H1 (cell line): Measurements from ENCODE around the gene ATL3. TPM values are rescaled to one million over a fixed set of nuclear protein-coding genes. Genes with fewer than 3 reads are reported as not detected.

ENCODE experiments used
- CTCF ChIA-PET: fragments of 300-600 bp; sonication (Branson Sonifier 250); formaldehyde crosslinking; loops from one replicate; lab custom pipeline; 2021; ENCODE audit not compliant: partially characterized antibody; lab: Charles Lee
- POLR2A ChIA-PET: fragments of 300-600 bp; sonication (Branson Sonifier 250); formaldehyde crosslinking; loops from one replicate; lab custom pipeline; 2021; ENCODE audit warnings: inconsistent platforms; ENCODE audit not compliant: partially characterized antibody; lab: Charles Lee
- DNase-seq, 2 experiments: peaks; one replicate each; pipeline versions ENCODE4 v3.0.0 to v3.0.0-alpha.2; 2010 to 2022; ENCODE audit warnings: low spot score in 2 of 2, low read depth in 1 of 2, mixed read lengths in 1 of 2
- FAIRE-seq: peaks from 2 replicates; lab custom pipeline; 2011; peaks lifted over from hg19 to GRCh38; lab: Jason Lieb, UNC
- H2AFZ ChIP-seq: 2 replicates; pipeline ENCODE4 v1.8.1; 2012; ENCODE audit warnings: low read length, inconsistent platforms
- H2AK5ac ChIP-seq: 2 replicates; pipeline ENCODE4 v1.6.1; 2013; ENCODE audit warnings: low read depth, low read length
- H2BK120ac ChIP-seq: replicated peaks from 2 replicates; pipeline ENCODE3; 2013; ENCODE audit warnings: low read depth, low read length, inconsistent platforms
- H2BK12ac ChIP-seq: 2 replicates; pipeline ENCODE4 v1.6.1; 2013; ENCODE audit warnings: low read depth, low read length
- H2BK15ac ChIP-seq: 2 replicates; pipeline ENCODE4 v1.6.1; 2013; ENCODE audit warnings: low read length
- H2BK20ac ChIP-seq: 2 replicates; pipeline ENCODE4 v1.6.1; 2013; ENCODE audit warnings: low read length
- H2BK5ac ChIP-seq: 2 replicates; pipeline ENCODE4 v1.6.1; 2013; ENCODE audit warnings: low read depth, low read length
- H3K14ac ChIP-seq: 2 replicates; pipeline ENCODE4 v1.6.1; 2013; ENCODE audit warnings: inconsistent platforms; ENCODE audit not compliant: insufficient read length
- H3K18ac ChIP-seq: 2 replicates; pipeline ENCODE4 v1.6.1; 2013; ENCODE audit warnings: low read length; ENCODE audit errors: extremely low read depth
- H3K23ac ChIP-seq: 2 replicates; pipeline ENCODE4 v1.6.1; 2013; ENCODE audit warnings: inconsistent platforms; ENCODE audit not compliant: insufficient read length
- H3K23me2 ChIP-seq: 2 replicates; pipeline ENCODE4 v1.6.1; 2013; ENCODE audit warnings: low read depth, low read length
- H3K27ac ChIP-seq: 2 replicates; pipeline ENCODE4 v1.6.1; 2011; ENCODE audit warnings: low read depth, low read length, inconsistent platforms
- H3K27me3 ChIP-seq, 4 experiments: replicated peaks in 1 of 4; 1 replicate in 1 of 4; 2 replicates in 3 of 4; pipeline versions ENCODE4 v1.6.1 to v1.8.1; 2011 to 2013; ENCODE audit warnings: low read length in 3 of 4, mild to moderate bottlenecking in 3 of 4, inconsistent platforms in 2 of 4, mixed read lengths in 2 of 4, moderate library complexity in 1 of 4; ENCODE audit not compliant: control insufficient read depth in 3 of 4, insufficient read depth in 3 of 4; ENCODE audit errors: extremely low read depth in 1 of 4
- H3K36me3 ChIP-seq, 4 experiments: 2 replicates each; pipeline versions ENCODE4 v1.6.1 to v1.8.1; 2011 to 2013; ENCODE audit warnings: mild to moderate bottlenecking in 4 of 4, low read length in 3 of 4, moderate library complexity in 2 of 4, control low read depth in 1 of 4, inconsistent platforms in 1 of 4; ENCODE audit not compliant: insufficient read depth in 4 of 4, control insufficient read depth in 2 of 4
- H3K4ac ChIP-seq: replicated peaks from 2 replicates; pipeline ENCODE3; 2013; ENCODE audit warnings: low read length, low read depth, mixed read lengths, inconsistent platforms; ENCODE audit not compliant: insufficient read length
- H3K4me1 ChIP-seq, 4 experiments: replicated peaks in 1 of 4; 1 replicate in 1 of 4; 2 replicates in 3 of 4; pipeline versions ENCODE4 v1.6.1 to v1.8.1; 2011 to 2013; ENCODE audit warnings: low read length in 3 of 4, inconsistent platforms in 2 of 4, mixed read lengths in 1 of 4; ENCODE audit not compliant: insufficient read depth in 4 of 4, control insufficient read depth in 3 of 4
- H3K4me2 ChIP-seq, 2 experiments: 2 replicates each; pipeline versions ENCODE4 v1.6.1 to v1.8.1; 2011 to 2013; ENCODE audit warnings: low read depth in 2 of 2, low read length in 2 of 2, control low read depth in 1 of 2, inconsistent platforms in 1 of 2, mild to moderate bottlenecking in 1 of 2; ENCODE audit not compliant: insufficient read depth in 1 of 2
- H3K4me3 ChIP-seq, 4 experiments: fragments of 200-600, 300-600 bp in 1 of 4; sonication (generic), shearing (Covaris generic), sonication (Bioruptor Twin) in 1 of 4; 2 replicates each; pipeline versions ENCODE4 v1.5.1 to v1.8.1; 2011 to 2016; ENCODE audit warnings: low read length in 4 of 4, low read depth in 3 of 4, control low read depth in 2 of 4, inconsistent platforms in 2 of 4, mild to moderate bottlenecking in 2 of 4, mixed read lengths in 1 of 4, moderate library complexity in 1 of 4; ENCODE audit not compliant: insufficient read depth in 2 of 4; ENCODE audit errors: extremely low read depth in 1 of 4
- H3K56ac ChIP-seq: replicated peaks from 2 replicates; pipeline ENCODE3; 2013; ENCODE audit warnings: low read depth, mild to moderate bottlenecking, mixed read lengths, low read length, inconsistent platforms; ENCODE audit not compliant: insufficient read length
- H3K79me1 ChIP-seq: 2 replicates; pipeline ENCODE4 v1.6.1; 2013; ENCODE audit warnings: low read depth, low read length, control low read depth
- H3K79me2 ChIP-seq, 2 experiments: 2 replicates each; pipeline versions ENCODE4 v1.6.1 to v1.8.1; 2012 to 2013; ENCODE audit warnings: low read length in 2 of 2, mild to moderate bottlenecking in 2 of 2, inconsistent platforms in 1 of 2; ENCODE audit not compliant: insufficient read depth in 2 of 2, control insufficient read depth in 1 of 2
- H3K9ac ChIP-seq, 4 experiments: replicated peaks in 1 of 4; 1 replicate in 1 of 4; 2 replicates in 3 of 4; pipeline versions ENCODE4 v1.6.1 to v1.8.1; 2011 to 2013; ENCODE audit warnings: low read depth in 3 of 4, low read length in 3 of 4, control low read depth in 2 of 4, mild to moderate bottlenecking in 2 of 4, moderate library complexity in 2 of 4, inconsistent platforms in 1 of 4; ENCODE audit errors: extremely low read depth in 1 of 4
- H3K9me3 ChIP-seq, 2 experiments: 2 replicates each; pipeline versions ENCODE4 v1.6.1 to v1.8.1; 2012 to 2013; ENCODE audit warnings: mild to moderate bottlenecking in 2 of 2, moderate library complexity in 2 of 2, control low read depth in 1 of 2, inconsistent platforms in 1 of 2, low read depth in 1 of 2, low read length in 1 of 2, mixed read lengths in 1 of 2; ENCODE audit not compliant: insufficient read depth in 2 of 2
- H4K20me1 ChIP-seq, 2 experiments: replicated peaks in 1 of 2; 2 replicates each; pipeline versions ENCODE3 to v1.8.1; 2011 to 2013; ENCODE audit warnings: inconsistent platforms in 2 of 2, low read length in 2 of 2, mild to moderate bottlenecking in 1 of 2; ENCODE audit not compliant: insufficient read depth in 2 of 2, control insufficient read depth in 1 of 2
- H4K5ac ChIP-seq: 2 replicates; pipeline ENCODE4 v1.6.1; 2013; ENCODE audit warnings: low read length, low read depth, mixed read lengths, inconsistent platforms; ENCODE audit not compliant: insufficient read length
- H4K8ac ChIP-seq: 2 replicates; pipeline ENCODE4 v1.8.0; 2013; ENCODE audit warnings: mild to moderate bottlenecking, moderate library complexity, low read length, inconsistent platforms; ENCODE audit not compliant: insufficient read depth; ENCODE audit errors: extremely low read depth
- H4K91ac ChIP-seq: replicated peaks from 2 replicates; pipeline ENCODE3; 2013; ENCODE audit warnings: low read length, mixed read lengths, inconsistent platforms; ENCODE audit not compliant: insufficient read length
- BACH1 ChIP-seq: IDR thresholded peaks from 2 replicates; pipeline ENCODE4 v1.6.1; 2012; ENCODE audit warnings: low read length, improper control_type of control experiment
- EGR1 ChIP-seq: IDR thresholded peaks from 2 replicates; pipeline ENCODE4 v1.6.1; 2011; ENCODE audit warnings: low read depth, low read length, borderline replicate concordance
- JUN ChIP-seq: IDR thresholded peaks from 2 replicates; pipeline ENCODE4 v1.6.1; 2011; ENCODE audit warnings: low read depth, mild to moderate bottlenecking, improper control_type of control experiment, low read length
- MAX ChIP-seq: IDR thresholded peaks from 2 replicates; pipeline ENCODE4 v1.6.1; 2012; ENCODE audit warnings: inconsistent platforms
- POU5F1 ChIP-seq: IDR thresholded peaks from 2 replicates; pipeline ENCODE4 v1.6.1; 2011; ENCODE audit warnings: low read depth, mild to moderate bottlenecking, low read length, moderate library complexity
- SIN3A ChIP-seq, 2 experiments: IDR thresholded peaks in 1 of 2; conservative IDR thresholded peaks in 1 of 2; 2 replicates each; pipeline ENCODE4 v1.6.1; 2011 to 2012; ENCODE audit warnings: low read length in 2 of 2, improper control_type of control experiment in 1 of 2, low read depth in 1 of 2, mild to moderate bottlenecking in 1 of 2
- polyA plus RNA-seq, 7 experiments: library from polyadenylated mRNA; depleted of rRNA in 3 of 7; stranded (reverse) in 5 of 7; unstranded in 2 of 7; fragments of >200 nt in 5 of 7; fragments of 200-250 nt in 2 of 7; gene quantifications; 1 replicate in 5 of 7; 2 replicates in 1 of 7; 4 replicates in 1 of 7; pipeline versions ENCODE4 v1.2.1 to v1.2.3, GENCODE V29; 2011 to 2013; ENCODE audit warnings: missing spikeins in 2 of 7, mixed read lengths in 2 of 7
- total RNA-seq: library from RNA; stranded (reverse); fragmentation: NEBNext Ultra II Directional; extraction: Animal tissue kit (Norgen Biotek cat#: 25700); gene quantifications from 2 replicates; pipeline ENCODE4 v1.2.1, GENCODE V29; 2021

ATL3 gene
- total and polyA plus RNA-seq, 2 of the 8 experiments (the other 6 are each of a cell fraction or from before 2014, with no cell fraction given) = 7.8 to 24.5 TPM

- Histone ChIP-seq H3K79me1 (no peaks in the 10 kb centered on the region), H4K5ac (no peak overlapping the region), H3K27ac (no peak overlapping the region), H2AK5ac (no peak overlapping the region), H3K4me2 (no peak overlapping the region), H4K8ac (no peak overlapping the region), H3K4me1 (no peaks in the 10 kb centered on the region), H3K23me2 (no peaks in the 10 kb centered on the region), H3K14ac (no peak overlapping the region), H3K79me2 (no peaks in the 10 kb centered on the region), H4K91ac (no peak overlapping the region), H4K20me1 (no peaks in the 10 kb centered on the region), H3K23ac (no peak overlapping the region), H2BK20ac (no peak overlapping the region), H3K9ac (no peak overlapping the region; a peak in 1 of 7 replicates), H3K36me3 (peaks cover 0 to 34% (median 14%) of the 10 kb centered on the region in 4 experiments), H3K56ac (no peak overlapping the region), H3K4me3 (no peak overlapping the region), H2BK12ac (no peak overlapping the region), H3K4ac (no peak overlapping the region), H2BK5ac (no peak overlapping the region), H3K9me3 (no peaks in the 10 kb centered on the region), H2BK15ac (no peak overlapping the region), H3K27me3 (no peaks in the 10 kb centered on the region), H3K18ac (no peak overlapping the region), H2AFZ (no peak overlapping the region), H2BK120ac (no peak overlapping the region)
- POLR2A ChIA-PET = no interaction called here
- FAIRE-seq (no peak), DNase-seq (no peak)
- CTCF ChIA-PET = interaction anchor here (0.6 to 1.5 kb wide), 4 partner anchors 66 to 784 kb away, joined by 3 to 7 read pairs (median 3); no protein-coding TSS in a partner anchor
- no peak for TF ChIP-seq MAX
- no peak for TF ChIP-seq EGR1
- TF ChIP-seq POU5F1 = no peak
- TF ChIP-seq JUN = no peak
- no peak for TF ChIP-seq SIN3A (conservative IDR thresholded peaks at IDR 0.05 in 1 of 2, IDR thresholded peaks at IDR 0.05 in 1 of 2; ENCODE audit: low read depth in 1 of 2, low read length in 2 of 2)
- TF ChIP-seq BACH1 = no peak
Measured at GRCh38 chr11:63641727-63642126, 29.4 kb downstream of the ATL3 start.
